NCI-H1417 (cell line): Measurements from ENCODE around the gene CACNG5.
A peak's percentile ranks its signal among the peaks of the same experiment; 100 is the strongest.

Experiments
- DNase-seq, 3 experiments: peaks; one replicate each; lab custom pipeline; 2025; lab: John Stamatoyannopoulos, UW

The CACNG5 gene

DNA sequence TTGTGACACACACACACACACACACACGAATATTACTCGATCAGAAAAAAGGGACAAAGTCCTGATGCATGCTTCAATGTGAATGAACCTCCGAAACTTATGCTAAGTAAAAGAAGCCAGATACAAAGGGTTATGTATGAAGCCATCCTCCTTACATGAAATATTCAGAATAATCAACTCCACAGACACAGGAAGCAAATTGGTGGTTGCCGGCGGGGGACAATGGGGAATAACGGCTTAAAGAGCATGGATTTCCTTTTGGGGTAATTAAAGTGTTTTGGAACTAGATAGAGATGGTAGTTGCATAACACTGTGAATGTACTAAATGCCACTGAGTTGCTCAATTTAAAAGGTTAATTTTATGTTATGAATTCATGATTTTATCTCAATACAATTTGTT, 8.1 kb upstream of the CACNG5 start:
- DNase-seq, result no peak

DNA sequence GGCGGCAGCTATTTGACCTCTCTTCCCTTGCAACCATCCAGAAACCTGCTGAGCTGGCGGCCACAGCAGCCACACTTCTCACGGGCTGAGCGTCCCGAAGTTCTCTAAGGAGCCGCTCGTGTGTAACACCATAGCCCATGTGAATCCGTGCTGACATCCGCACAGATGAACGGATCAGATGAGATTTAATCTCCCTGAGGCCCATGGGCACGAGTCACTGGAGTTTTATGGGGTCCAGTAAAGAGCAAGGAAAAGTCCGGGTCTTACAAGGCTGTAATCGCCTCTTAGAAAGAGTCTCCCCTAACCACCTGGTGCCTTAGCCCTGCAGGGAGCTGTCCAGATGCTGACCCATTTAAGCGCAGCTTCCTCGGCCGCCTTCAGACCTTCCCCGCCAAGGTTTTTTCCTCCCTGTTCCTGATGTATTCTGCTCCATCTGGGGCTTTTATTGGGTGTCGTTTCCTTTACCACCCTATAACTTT, 5.5 kb upstream of the CACNG5 start:
- DNase-seq, result no peak

DNA sequence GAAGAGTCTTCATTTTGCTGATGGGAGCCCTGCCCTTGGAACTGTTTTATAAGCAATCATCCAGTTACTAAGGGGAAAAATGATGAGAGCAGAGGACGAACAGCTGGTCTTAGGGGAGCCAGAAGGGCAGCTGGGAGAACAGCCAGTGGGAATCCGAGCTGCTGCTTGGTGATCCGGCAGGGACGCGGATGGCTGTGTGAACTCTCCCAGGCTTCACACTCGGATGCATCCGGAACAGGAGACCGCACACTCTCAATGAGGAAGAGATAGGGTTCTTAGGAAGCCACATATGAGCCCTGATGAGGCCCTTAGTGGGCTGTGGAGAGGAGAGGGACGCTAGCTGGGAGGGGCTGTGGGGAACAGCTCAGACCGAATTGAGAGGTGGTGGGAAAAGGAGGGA, 5.0 kb upstream of the CACNG5 start:
- peak in 1 of 3 experiments; percentile 13 for DNase-seq

DNA sequence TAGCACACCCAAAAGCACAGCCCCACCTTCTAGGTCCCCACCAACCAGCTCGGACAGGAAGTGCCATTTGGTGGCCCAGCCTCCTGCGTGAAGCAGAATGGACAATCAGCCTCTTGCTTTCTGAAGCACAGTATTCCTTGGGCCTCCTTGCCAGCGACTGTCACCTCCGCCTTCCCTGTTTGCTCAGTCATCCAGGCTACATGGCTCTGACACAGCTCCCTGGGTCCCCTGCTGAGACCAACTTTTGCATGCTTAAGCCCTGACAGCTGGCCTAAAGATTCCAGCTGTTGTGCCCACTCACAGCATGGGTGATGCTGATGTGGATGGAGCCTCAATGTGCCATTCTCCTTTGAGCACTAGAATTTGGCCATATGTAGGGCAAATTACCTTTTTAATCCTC, 4.5 kb upstream of the CACNG5 start:
- DNase-seq, result peak in 2 of 3 experiments; percentile 7 to 32

DNA sequence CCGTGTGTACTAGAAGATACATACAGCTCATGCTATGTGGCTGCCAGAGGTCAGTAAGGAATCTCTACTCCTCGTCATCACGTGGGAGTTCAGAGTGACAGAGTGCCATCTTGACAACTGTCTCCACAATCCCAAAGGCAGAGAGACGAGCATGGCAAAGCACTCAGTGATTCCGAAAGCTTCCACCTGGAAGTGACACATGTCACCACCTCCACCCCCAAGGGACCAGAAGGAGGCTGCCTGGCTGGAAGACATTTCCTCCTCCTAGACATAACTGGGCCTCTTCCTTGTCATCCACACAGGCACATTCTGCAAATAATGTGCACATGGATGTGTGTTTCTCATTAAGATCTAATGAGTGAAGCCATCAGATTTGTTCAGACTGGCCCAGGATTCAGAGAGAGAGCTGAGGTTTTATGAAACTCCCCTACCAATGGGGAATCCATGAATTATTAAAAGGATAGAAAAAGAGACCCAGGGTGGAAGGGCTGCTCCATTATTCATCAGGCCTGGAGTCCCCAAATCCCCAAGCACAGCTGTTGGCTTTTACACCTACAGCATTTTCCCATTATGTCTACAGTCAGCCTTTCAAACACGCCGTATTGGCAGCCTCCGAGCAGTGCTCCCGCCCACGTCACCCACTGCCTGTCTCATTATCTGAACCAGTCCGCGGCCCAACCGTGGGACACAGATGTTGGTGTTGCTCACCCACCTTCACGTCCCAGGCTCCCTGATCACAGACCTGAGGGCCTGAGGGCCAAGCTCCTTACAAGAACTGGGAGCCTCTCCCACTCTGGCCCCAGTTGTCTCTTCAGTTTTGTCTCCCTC, 3.3 kb upstream of the CACNG5 start:
- no peak for DNase-seq

DNA sequence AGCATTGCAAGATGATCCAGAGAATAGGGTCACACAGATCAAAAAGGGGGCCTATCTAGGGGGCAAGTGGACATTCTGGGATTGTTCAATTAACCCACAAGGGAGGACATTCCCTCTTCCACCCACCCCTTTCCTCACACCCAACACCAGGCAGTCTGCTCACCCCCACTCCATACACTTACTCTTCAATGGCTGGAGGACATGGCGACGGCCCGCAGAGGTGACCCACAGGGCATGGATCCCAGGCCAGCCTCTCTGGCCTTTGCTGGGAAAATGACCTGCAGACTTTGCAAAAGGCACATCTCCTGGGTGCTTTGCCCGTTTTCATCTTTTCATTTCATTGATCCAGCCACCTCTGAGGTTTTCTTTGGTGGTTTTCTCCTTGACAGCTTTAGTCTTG, 1.7 kb upstream of the CACNG5 start:
- no peak for DNase-seq

- DNase-seq, result peak in 1 of 3 experiments; percentile 40
These were observed 445 bp upstream of the CACNG5 start for GRCh38 chr17:66834426-66834918.

DNA sequence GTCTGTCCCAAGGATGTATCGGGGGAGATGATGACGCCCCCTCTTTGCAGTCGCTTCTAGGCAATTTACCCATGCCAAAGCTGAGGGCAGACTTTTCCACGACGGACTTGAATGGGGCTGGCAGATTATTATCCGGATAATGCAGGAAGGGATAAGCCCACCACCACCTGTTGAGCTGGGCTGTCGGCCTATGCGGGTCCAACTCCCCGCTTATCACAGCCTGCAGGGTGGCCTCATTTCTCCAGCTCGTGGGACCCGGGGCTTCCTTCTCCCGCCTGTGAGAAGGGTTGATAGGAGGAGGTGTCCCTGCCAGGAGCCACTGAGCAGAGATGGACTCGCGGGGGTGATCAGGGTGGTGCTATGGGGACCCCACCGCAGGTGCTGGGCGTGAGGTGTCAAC, 559 bp downstream of the CACNG5 start:
- DNase-seq, result no peak

- no peak for DNase-seq
These were observed 1.4 kb downstream of the CACNG5 start for GRCh38 chr17:66836063-66837005.

GRCh38 chr17:66837226-66837625, 2.3 kb downstream of the CACNG5 start:
- no peak for DNase-seq

GRCh38 chr17:66837885-66838665, 3.2 kb downstream of the CACNG5 start:
- DNase-seq, result no peak

GRCh38 chr17:66839616-66840015, 4.7 kb downstream of the CACNG5 start:
- DNase-seq, result no peak

- DNase-seq, result no peak
These were observed 5.1 kb downstream of the CACNG5 start for GRCh38 chr17:66840061-66840460.

DNA sequence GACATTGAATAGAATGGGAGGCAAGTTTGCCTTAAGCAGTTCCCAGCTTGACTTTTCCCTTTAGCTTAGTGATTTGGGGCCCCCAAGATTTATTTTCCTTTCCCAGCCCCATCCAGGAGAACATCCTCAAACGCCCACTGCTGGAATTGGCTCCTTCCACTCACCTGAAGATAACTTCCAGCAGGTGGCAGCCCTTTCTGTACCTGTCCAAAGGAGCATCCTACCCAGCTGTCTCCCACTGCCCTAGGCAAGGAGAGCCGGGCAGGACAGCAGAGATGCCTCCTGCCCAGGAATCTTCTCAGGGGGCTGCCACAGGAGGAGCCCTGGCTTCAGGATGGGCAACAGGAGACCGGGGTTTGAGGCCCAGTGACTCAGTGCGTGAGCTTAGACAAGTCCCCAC, 6.4 kb downstream of the CACNG5 start:
- no peak for DNase-seq

DNA sequence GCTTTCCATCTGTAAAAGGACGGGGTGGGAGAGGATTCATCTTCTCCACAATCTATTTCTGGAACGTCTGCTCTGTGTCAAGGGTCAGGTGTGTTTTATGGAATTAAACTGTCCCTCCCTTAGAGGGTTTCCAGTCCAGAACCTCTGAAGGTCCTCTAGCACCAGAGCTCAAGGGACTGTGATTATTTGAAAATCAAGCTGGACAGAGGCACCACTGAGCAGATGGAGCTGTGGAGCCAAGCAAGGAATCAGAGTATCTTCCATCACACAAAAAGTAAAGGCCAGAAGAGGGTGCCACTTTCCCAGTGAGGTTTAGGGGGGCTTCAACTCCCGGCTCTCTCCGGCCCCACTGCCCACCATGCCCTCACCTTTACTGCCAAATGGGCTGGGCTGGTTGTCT, 6.8 kb downstream of the CACNG5 start:
- DNase-seq, result no peak

DNA sequence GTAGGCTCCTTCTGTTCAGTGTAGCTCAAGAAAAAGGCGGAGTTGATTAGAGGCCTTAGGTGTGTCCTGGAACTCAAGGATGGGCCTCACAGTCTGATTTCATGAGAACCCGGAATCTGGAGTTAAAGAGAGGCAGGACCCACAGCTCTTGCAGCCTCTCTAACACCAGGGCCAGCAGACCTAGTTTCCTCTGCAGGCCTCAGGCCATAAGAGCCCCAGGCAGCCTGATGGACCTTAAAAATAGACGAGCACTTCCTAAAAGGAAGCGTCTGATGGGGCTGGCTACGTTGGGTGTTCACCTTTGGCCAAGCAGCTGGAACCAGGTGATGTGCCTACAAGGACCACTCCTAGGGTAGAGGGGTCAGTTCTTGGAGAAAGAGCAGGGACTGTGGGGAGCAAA, 7.6 kb downstream of the CACNG5 start:
- DNase-seq, result no peak

DNA sequence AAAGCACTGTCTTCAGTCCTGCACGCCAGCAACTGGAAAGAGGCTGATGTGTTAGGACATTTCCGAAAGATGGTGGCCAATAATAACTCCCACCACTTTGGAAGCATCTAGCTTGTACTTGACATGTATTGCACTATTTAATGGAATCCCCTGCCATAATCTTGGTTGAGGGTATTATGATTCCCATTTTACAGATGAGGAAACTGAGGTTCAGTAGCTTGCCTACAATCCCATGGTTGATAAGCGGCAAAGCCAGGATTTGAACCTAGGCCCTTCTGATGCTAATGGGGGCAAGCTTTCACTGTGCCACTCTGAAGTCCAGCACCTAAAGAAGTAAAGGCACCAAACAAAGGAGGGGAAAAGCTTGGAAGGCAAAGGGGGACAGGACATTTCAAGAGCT, 8.0 kb downstream of the CACNG5 start:
- DNase-seq, result no peak

GRCh38 chr17:66843627-66844026, 8.7 kb downstream of the CACNG5 start:
- DNase-seq, result no peak

- no peak for DNase-seq
These were observed 12.8 kb downstream of the CACNG5 start for GRCh38 chr17:66847704-66848103.

DNA sequence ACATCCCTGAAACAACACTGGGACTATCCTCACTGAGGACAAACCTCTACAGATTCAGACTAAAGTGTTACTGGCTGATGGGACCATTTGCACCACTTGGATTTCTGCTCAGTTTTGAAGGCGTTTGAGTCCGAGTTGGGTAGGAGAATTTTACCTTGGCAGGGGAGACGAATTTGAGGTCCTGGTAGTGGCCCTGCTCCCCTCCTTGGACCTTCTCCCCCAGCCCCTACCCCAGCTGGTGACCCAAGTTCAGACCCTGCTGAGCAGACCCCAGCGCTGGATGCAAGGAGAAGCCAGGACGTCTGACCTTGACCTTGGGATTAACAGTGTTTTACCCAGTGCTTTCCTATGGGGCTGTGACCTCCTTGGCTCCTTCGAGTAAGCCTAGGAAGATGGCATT, 13.6 kb downstream of the CACNG5 start:
- no peak for DNase-seq

DNA sequence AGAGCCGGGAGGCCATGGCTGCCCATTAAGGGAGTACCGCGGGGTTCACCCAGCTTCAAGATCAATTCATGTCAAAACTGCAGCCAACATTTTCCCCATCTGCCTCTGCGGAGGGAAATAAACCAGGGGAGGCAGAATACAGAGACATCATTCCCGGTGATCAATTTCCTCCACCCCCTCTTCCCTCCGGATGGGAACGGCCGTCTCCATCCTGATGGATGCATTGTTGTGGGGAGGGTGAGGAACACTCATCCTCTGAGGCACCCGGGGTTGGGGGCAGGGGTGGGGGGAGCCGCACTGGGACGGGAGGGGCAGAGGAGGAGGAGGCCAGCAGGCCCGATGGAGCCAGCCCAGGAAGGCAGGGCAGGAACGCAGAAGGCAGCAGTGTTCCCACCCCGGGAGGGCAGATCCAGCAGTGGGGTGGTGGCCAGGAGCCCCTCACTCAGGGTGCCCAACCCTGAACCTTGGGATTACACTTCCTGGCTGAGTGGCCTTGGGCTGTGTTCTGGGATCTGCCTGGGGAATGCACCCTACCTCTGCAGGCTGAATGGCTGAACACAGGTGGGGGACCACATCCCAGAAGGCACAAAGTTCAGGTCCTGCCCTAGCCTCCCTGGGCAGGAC, 14.2 kb downstream of the CACNG5 start:
- no peak for DNase-seq
